SK-N-SH (cell line): ENCODE measurements around the gene HOXC6.

Source experiments
- CHD2 ChIP-seq: fragments of 150-350 bp; IDR thresholded peaks from 2 replicates; pipeline ENCODE4 v1.6.1; 2018; ENCODE audit warnings: low read length; ENCODE audit not compliant: partially characterized antibody
- CTCF ChIP-seq: fragments of 200-600 bp; sonication (generic); IDR thresholded peaks from 2 replicates; pipeline ENCODE4 v1.6.1; 2017; ENCODE audit warnings: antibody characterized with exemption, mild to moderate bottlenecking, moderate library complexity
- ELF1 ChIP-seq: IDR thresholded peaks from 2 replicates; pipeline ENCODE4 v1.4.0; 2012
- GABPA ChIP-seq: IDR thresholded peaks from 2 replicates; pipeline ENCODE4 v1.4.0; 2012; ENCODE audit warnings: low read depth, mild to moderate bottlenecking
- JUND ChIP-seq: IDR thresholded peaks from 2 replicates; pipeline ENCODE4 v1.4.0; 2012
- MAX ChIP-seq: IDR thresholded peaks from 2 replicates; pipeline ENCODE4 v1.4.0; 2012; ENCODE audit warnings: low read depth
- PBX3 ChIP-seq: IDR thresholded peaks from 2 replicates; pipeline ENCODE4; 2012
- POLR2AphosphoS5 ChIP-seq: IDR thresholded peaks from 2 replicates; pipeline ENCODE4 v1.6.1; 2012; ENCODE audit warnings: low read depth, low read length
- SIN3A ChIP-seq: IDR thresholded peaks from 2 replicates; pipeline ENCODE4 v1.6.1; 2012; ENCODE audit warnings: low read depth, mild to moderate bottlenecking, low read length, moderate library complexity, borderline replicate concordance
- SMC3 ChIP-seq: IDR thresholded peaks from 2 replicates; pipeline ENCODE4 v1.6.1; 2012; ENCODE audit warnings: low read depth, low read length, improper control_type of control experiment
- USF1 ChIP-seq: IDR thresholded peaks from 2 replicates; pipeline ENCODE4 v1.4.0; 2012; ENCODE audit warnings: low read depth, borderline replicate concordance

GRCh38 chr12:54035568-54036264, 7.5 kb downstream of the HOXC6 start:
- TF ChIP-seq CTCF (no peak), MAX (no peak), SIN3A (no peak), SMC3 (no peak), CHD2 (peak; percentile 12), POLR2AphosphoS5 (no peak), GABPA (no peak), PBX3 (no peak), USF1 (no peak), ELF1 (no peak), JUND (no peak)
